GM21717 (cell line): ENCODE measurements around the gene DIS3L.
"Not testable (repeated sequence)": the region's sequence is repeated elsewhere in the genome, so short reads cannot be mapped to it uniquely, and the experiment has no call there.

Source experiments
- ATAC-seq: cut with Tn5 transposase; IDR thresholded peaks from one replicate; pipeline ENCODE4 v1.9.1; 2021; ENCODE audit warnings: mild to moderate bottlenecking, moderate library complexity; ENCODE audit not compliant: unreplicated experiment

DIS3L gene

DNA sequence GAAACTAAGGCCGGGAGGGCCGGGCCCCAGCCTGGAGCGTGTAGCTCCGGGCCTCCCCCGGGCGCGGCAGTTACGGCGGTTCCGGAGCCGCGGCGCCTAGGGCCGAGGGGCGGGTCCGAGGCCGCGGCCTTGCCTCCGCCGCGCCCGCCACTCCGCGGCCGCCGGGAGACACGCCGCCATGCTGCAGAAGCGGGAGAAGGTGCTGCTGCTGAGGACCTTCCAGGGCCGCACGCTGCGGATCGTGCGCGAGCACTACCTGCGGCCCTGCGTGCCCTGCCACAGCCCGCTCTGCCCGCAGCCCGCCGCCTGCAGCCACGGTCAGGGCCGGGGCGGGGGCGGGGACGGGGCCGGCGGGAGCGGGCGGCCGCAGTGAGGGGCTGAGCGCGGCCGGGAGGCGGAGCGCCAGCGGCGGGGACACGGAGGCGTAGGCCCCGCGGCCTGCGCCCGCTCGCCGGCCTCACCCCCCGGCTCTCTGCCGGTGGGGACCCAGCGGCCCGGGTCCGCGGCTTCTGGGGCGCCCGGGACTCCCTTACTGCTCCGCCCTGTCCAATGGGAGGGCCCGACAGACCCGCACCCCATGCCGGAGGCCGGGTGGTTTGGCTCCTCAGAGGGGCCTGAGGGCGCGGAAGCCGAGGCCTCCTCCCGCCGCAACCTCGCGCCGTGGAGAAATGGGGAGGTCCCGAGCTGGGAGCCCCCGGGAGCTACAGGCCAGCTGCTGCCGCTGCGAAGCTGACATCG is at the start of gene DIS3L:
DIS3L (plus strand) TSS at position 150 of the 738 bp plus-strand sequence; CDS start at position 179, 29 bp downstream.
- peak; percentile 64 for ATAC-seq

DNA sequence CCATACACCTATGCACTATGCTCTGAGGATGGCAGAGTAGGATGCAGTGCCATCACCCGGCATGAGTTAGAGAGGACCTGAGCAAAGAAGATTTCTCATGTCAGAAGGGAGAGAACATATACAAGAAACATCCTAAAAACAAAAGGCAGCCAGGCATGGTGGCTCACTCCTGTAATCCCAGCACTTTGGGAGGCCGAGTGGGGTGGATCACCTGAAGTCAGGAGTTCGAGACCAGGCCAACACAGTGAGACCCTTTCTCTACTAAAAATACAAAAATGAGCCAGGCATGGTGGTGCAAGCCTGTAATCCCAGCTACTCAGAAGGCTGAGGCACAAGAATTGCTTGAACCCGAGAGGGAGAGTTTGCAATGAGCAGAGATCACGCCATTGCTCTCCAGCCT is 47.5 kb upstream of the DIS3L start:
- ATAC-seq: not testable (repeated sequence)

GRCh38 chr15:66246937-66247336 is 46.4 kb upstream of the DIS3L start:
- ATAC-seq: no peak

GRCh38 chr15:66249605-66250174 is 43.7 kb upstream of the DIS3L start:
- no peak for ATAC-seq

DNA sequence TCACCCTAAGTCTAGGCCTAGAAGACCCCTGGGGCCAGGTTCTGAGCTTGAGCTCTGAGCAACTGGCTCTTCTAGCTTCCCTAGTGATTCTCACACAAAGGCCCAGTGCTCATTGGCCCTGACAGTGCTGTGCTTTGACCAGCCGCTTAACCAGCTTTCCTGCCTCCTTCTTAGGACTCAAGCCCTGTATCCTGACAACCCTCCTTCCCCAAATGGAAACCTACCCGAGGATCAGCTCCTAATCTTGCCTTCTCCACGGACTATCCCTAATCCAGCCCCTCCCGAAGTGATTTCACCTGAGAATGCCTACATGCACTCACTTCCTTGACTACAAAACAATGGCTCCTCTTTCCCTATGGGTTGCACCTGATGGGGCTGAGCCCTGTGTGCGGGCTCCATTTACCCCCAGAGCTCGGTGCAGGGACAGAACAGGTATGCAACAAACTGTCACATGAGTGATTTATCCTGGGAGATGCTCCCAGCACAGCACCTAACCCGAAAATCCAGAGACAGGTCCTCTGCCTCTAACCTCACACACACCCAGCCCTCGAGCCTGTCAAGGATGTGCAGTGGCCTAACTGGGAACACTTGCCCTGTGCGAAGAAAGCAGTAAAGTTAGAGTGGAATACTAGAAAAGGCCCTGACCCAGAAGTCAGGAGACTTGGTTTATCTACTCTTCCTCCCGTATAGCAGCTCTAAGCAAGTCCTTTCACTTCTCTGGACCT is 42.1 kb upstream of the DIS3L start:
- ATAC-seq: no peak

DNA sequence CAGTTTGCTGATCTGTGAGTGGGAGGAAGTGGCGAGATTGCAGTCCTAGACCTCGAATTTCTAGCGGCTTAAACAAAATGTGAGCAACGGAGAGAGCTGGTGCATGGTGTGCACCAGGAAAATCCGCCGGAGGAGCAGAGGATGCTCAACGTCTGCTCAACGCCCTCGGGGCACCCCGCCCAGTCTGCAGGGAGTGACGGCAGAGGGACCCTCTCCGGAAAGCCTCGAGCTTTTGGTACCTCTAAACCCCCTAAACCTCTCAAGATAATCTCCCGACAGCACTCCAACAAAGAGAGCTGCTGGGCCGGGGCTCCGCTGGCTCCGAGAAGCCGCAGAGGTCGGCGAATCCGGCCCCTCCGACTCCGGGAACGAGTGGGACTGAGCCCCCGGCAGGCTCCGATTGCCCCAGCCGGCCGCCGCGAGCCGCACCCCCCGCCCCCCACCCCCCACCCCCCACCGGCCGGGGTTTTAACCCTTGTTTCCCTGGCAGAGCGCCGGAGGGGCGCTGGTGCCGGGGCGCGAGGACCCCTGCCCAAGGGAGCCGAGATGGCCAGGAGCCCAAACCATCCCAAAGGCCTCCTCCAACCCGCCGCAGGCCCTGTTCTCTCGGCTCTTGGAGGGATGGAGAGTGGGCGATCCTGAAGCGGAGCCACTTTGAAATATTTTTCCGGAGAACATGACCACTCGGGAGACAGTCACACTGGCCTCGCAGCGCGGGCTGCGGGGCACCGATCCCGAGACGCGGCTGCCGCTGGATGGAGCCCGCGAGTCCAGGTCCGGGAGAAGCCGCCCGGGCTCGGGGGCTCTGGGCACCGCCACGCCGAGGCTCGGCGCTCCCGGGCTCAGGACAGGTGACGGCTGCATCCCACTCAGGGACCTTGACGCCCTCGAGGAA is 41.3 kb upstream of the DIS3L start:
- ATAC-seq: no peak

- ATAC-seq: no peak
Observed at GRCh38 chr15:66252685-66253417, 40.5 kb upstream of the DIS3L start.

DNA sequence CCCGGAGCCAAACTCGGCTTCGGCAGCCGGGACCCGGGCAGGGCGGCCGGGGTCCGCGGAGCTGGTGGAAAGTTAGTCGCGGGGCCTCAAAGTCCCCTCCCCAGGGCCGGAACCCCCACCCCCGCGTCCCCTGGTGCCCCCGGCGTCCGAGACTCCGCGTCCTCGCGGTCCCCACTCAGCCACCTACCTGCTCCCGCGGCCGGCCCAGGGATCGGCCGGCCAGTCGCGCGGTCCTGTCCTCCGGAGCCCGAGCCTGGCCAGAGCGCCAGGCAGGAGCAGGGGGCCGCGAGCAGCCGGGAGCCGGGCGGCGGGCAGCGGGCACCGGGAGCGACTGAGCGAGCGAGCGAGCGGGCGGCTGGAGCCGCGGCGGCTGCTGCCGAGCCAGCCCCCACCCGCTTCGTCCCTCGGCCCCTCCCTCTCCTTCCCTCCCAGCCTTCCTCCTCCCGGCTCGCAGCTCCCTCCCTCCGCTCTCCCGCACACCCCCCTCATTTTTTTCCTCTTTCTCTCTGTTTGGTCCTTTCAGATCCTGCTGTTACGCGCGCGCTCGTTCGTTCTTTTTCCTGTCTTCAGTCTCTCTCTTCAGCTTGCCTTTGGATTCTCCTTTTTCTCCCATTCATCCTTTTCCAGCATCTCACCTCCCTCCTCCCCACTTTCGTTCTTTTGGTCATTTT is 39.8 kb upstream of the DIS3L start, which contains the start of gene MEGF11:
MEGF11 (minus strand) TSS at position 333 of the 671 bp plus-strand sequence. CDS start 125,347 bp downstream, outside the sequence.
- ATAC-seq: no peak

- ATAC-seq: no peak
Observed at GRCh38 chr15:66254089-66254950, 39.0 kb upstream of the DIS3L start.

GRCh38 chr15:66254951-66255676 is 38.3 kb upstream of the DIS3L start:
- no peak for ATAC-seq

GRCh38 chr15:66256692-66257091 is 36.7 kb upstream of the DIS3L start:
- no peak for ATAC-seq

DNA sequence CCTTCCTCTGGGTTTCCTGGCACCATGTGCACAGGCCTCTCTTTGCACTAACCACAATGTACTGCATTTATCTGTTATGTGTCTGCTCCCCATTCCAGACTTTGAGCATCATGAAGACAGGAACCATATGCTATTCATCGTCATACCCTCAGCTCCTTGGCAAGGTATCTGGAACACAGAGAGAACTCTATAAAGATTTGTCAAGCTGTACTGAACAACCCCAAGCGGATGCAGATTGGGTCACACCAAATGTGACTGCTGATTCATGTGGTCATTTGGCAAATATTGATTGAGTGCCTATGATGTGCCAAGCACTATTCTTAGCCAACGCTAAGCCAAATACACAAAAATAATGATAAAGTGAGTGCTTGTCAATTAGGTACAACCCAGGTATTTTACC is 32.3 kb upstream of the DIS3L start:
- no peak for ATAC-seq

DNA sequence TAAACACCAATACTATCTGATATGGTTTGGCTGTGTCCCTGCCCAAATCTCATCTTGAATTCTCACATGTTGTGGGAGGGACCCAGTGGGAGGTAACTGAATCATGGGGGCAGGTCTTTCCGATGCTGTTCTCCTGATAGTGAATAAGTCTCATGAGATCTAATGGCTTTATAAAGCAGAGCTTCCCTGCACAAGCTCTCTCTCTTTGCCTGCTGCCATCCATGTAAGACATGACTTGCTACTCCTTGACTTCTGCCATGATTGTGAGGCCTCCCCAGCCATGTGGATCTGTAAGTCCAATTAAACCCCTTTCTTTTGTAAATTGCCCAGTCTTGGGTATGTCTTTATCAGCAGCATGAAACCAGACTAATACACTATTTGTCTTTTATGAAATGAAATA is 30.5 kb upstream of the DIS3L start:
- not testable (repeated sequence) for ATAC-seq

DNA sequence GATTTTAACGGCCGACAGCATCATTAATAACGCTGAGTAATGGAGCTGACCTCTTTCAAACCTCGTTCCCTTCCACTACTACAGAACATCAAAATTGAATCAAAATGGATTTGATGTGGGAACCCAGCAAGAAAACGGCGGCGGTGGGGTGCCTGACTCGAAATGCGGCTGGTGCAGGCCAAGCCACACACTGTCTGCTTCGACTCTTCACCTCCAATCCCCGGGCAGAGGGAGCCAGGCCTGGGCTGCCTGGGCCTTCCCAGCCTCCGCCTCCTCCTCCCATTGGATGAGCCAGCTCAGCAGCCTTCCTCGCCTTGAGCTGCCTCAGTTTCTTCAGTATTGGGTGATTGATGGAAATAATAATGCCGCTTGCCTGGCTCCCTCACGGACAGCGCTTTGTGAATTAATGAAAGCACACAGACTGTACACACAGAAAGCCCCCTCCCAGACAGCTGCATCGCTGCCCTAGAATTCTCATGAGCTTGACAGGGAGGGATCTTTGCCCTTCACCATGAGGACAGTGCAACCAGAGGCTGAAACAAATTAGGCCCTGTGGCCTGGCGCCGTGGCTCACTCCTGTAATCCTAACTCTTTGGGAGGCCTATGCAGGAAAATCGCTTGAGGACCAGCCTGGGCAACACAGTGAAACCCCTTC is 28.4 kb upstream of the DIS3L start:
- no peak for ATAC-seq

GRCh38 chr15:66269326-66270090 is 23.9 kb upstream of the DIS3L start:
- ATAC-seq: no peak

GRCh38 chr15:66270932-66271331 is 22.4 kb upstream of the DIS3L start:
- no peak for ATAC-seq

GRCh38 chr15:66275352-66275751 is 18.0 kb upstream of the DIS3L start:
- ATAC-seq: no peak
